Lower leg skin (tissue), 4 donors: ENCODE data around the gene KCNS3. TPM values are rescaled to one million over a fixed set of nuclear protein-coding genes. Genes with fewer than 3 reads are reported as not detected.

Experiments
- DNase-seq, 2 donors: peaks; one replicate each; pipeline ENCODE4 v3.0.0-alpha.2; 2019; ENCODE audit warnings: low spot score in 2 of 2
- H3K4me3 ChIP-seq: fragments of 200-600 bp; sonication (generic); 2 replicates; pipeline ENCODE4 v1.5.1; 2017; ENCODE audit warnings: mild to moderate bottlenecking, low read depth; ENCODE audit not compliant: poor library complexity, severe bottlenecking
- POLR2A ChIP-seq, 2 donors: fragments of 450-650 bp; IDR thresholded peaks; one replicate each; pipeline ENCODE4 v1.6.1; 2016 to 2017; ENCODE audit warnings: antibody characterized with exemption in 2 of 2, mild to moderate bottlenecking in 1 of 2, moderate library complexity in 1 of 2
- WGBS, 2 donors: methylation state at CpG; one replicate each; pipeline ENCODE4 v1.1.5; 2018; 5-methylcytosine and 5-hydroxymethylcytosine counted together
- intact Hi-C: fragments of 100-400 bp; cut with DNase I; formaldehyde crosslinking; loops from one replicate; pipeline ENCODE4 v1.15.0; 2023; ENCODE audit warnings: low total_unique reads
- total RNA-seq, 4 donors: library from RNA; depleted of rRNA; stranded (reverse); fragments of >200 nt; gene quantifications; one replicate each; pipeline ENCODE4 v1.1.0, GENCODE V29; 2016
- TF ChIP-seq, protein P1 (sequence below), 3 donors: fragments of 450-650 bp; IDR thresholded peaks; one replicate each; pipeline ENCODE4 v1.5.1; 2016; ENCODE audit warnings: antibody characterized with exemption in 3 of 3, mild to moderate bottlenecking in 3 of 3, moderate library complexity in 2 of 3

KCNS3 gene
- total RNA-seq, 4 donors from 2014 or later = 11.0 to 35.4 (median 17.9) TPM

- no peak for TF ChIP-seq POLR2A (IDR thresholded peaks at IDR 0.05)
- TF ChIP-seq, protein P1, sequence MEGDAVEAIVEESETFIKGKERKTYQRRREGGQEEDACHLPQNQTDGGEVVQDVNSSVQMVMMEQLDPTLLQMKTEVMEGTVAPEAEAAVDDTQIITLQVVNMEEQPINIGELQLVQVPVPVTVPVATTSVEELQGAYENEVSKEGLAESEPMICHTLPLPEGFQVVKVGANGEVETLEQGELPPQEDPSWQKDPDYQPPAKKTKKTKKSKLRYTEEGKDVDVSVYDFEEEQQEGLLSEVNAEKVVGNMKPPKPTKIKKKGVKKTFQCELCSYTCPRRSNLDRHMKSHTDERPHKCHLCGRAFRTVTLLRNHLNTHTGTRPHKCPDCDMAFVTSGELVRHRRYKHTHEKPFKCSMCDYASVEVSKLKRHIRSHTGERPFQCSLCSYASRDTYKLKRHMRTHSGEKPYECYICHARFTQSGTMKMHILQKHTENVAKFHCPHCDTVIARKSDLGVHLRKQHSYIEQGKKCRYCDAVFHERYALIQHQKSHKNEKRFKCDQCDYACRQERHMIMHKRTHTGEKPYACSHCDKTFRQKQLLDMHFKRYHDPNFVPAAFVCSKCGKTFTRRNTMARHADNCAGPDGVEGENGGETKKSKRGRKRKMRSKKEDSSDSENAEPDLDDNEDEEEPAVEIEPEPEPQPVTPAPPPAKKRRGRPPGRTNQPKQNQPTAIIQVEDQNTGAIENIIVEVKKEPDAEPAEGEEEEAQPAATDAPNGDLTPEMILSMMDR (IDR thresholded peaks at IDR 0.05) = no peak
- no peak overlapping the region for H3K4me3 ChIP-seq
- 77 to 88% methylated on average over 6 of the region's 6 CpGs for WGBS, 2 donors
- intact Hi-C loops = no loop called here
- DNase-seq = no peak
Observed at GRCh38 chr2:17950006-17950405, 71.5 kb downstream of the KCNS3 start.

DNA sequence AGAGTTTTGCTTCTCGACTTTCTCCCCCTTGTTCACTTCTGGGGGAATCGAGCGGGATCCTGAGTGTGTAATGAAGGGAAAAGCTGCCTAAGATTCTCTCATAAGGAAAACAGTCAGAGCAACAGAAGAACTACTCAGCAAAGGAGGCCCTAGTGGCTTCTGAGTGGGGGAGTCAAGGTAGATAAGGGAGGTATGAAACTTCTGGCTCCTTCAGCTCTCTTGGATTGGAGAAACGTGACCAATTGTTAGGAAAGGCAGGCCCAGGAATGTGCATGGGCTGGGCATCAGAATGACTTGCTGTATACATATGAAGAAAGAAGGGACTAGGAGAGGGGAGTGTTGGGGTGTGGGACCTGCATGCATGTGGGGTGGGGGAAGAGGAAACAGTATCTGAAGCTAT lies 73.1 kb downstream of the KCNS3 start:
- no peak for DNase-seq
- intact Hi-C loops = no loop called here
- H3K4me3 ChIP-seq = no peak overlapping the region
- TF ChIP-seq, protein P1 (IDR thresholded peaks at IDR 0.05) = no peak
- no peak for TF ChIP-seq POLR2A (IDR thresholded peaks at IDR 0.05)
- WGBS, 2 donors = 91 to 93% methylated on average over 4 of the region's 4 CpGs

DNA sequence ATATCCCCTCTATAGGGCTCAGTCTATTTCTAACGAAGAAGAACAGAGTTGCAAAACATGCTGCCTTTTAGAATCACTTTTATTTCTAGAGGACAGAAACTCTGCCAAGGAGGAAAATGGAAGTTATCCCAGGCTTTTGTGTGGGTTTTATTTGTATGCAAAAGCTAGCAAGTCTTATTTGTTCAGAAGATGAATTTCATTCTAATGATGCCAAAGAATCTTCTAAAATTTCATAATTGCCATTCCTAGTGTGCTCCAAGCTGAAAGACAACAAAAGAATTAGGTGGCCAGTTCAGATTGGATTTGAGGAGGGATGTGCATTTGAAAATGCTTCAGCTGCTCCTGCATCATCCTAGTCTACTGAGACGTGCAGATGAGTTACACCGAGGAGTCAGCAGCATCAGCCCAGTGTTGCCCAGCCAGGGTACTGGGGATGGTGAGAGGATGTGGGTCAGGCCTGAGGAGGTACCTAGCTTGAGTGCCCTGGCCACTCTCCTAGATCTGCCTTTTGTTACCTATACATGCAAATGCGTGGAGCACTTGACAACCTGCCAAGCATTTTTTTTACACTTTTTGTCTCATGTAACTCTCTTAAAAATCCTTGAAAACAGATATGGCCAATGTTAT lies 80.1 kb downstream of the KCNS3 start:
- no peak for DNase-seq
- intact Hi-C loops = no loop called here

GRCh38 chr2:17959356-17959755 lies 80.9 kb downstream of the KCNS3 start:
- no peak for DNase-seq
- no peak overlapping the region for H3K4me3 ChIP-seq
- intact Hi-C loops = no loop called here
- TF ChIP-seq POLR2A (IDR thresholded peaks at IDR 0.05) = no peak
- TF ChIP-seq, protein P1 (IDR thresholded peaks at IDR 0.05) = no peak
- WGBS, 2 donors = 42 to 49% methylated on average over 3 of the region's 3 CpGs

More for the DNA sequence above, 80.1 kb downstream of the KCNS3 start:
- H3K4me3 ChIP-seq = no peak overlapping the region
- TF ChIP-seq POLR2A (IDR thresholded peaks at IDR 0.05) = no peak
- TF ChIP-seq, protein P1 (IDR thresholded peaks at IDR 0.05) = no peak
- WGBS, 2 donors = 71 to 72% methylated on average over 4 of the region's 4 CpGs

- H3K4me3 ChIP-seq = no peak overlapping the region
- WGBS, 2 donors = 86 to 92% methylated on average over 5 of the region's 5 CpGs
- no peak for DNase-seq
- no peak for TF ChIP-seq POLR2A (IDR thresholded peaks at IDR 0.05)
- TF ChIP-seq, protein P1 (IDR thresholded peaks at IDR 0.05) = no peak
- intact Hi-C loops = no loop called here
Observed at GRCh38 chr2:17959833-17960232, 81.4 kb downstream of the KCNS3 start.

- 68 to 80% methylated on average over 6 of the region's 6 CpGs for WGBS, 2 donors
- intact Hi-C loops = no loop called here
- TF ChIP-seq, protein P1 (IDR thresholded peaks at IDR 0.05) = no peak
- no peak for TF ChIP-seq POLR2A (IDR thresholded peaks at IDR 0.05)
- H3K4me3 ChIP-seq = no peak overlapping the region
- DNase-seq = no peak
Observed at GRCh38 chr2:17960925-17961324, 82.5 kb downstream of the KCNS3 start.
